Activated CD8-positive, alpha-beta T cell treated with anti-CD3 and anti-CD28 coated beads for 36 hours (primary cell): ENCODE data around the gene ATG13. TPM values are rescaled to one million over a fixed set of nuclear protein-coding genes. Genes with fewer than 3 reads are reported as not detected.
A peak's percentile ranks its signal among the peaks of the same experiment; 100 is the strongest.

Source experiments
- ATAC-seq: fragments of 200-7000 bp; cut with Tn5 transposase; one replicate; pipeline ENCODE4 v1.10.0; 2021; ENCODE audit warnings: mild to moderate bottlenecking, moderate library complexity
- CTCF ChIA-PET: fragments of 350-600 bp; sonication (Branson Sonifier 250); formaldehyde crosslinking; loops from one replicate; lab custom pipeline; 2021; ENCODE audit warnings: antibody characterized with exemption; lab: Charles Lee
- POLR2A ChIA-PET: fragments of 350-600 bp; sonication (Branson Sonifier 250); formaldehyde crosslinking; loops from one replicate; lab custom pipeline; 2021; ENCODE audit warnings: antibody characterized with exemption; lab: Charles Lee
- DNase-seq: peaks from one replicate; pipeline ENCODE4 v3.0.0-alpha.2; 2020
- H3K27ac Mint-ChIP-seq: one replicate; pipeline ENCODE4 v1.8.0; 2021; ENCODE audit warnings: mild to moderate bottlenecking, mixed read lengths
- H3K27me3 Mint-ChIP-seq: one replicate; pipeline ENCODE4 v1.8.0; 2021; ENCODE audit warnings: mixed read lengths
- H3K36me3 Mint-ChIP-seq: one replicate; pipeline ENCODE4 v1.8.0; 2021; ENCODE audit warnings: low read depth, mixed read lengths
- H3K4me1 Mint-ChIP-seq: one replicate; pipeline ENCODE4 v1.8.0; 2021; ENCODE audit warnings: low read depth, mixed read lengths
- H3K4me3 Mint-ChIP-seq: one replicate; pipeline ENCODE4 v1.8.0; 2021; ENCODE audit warnings: mild to moderate bottlenecking, moderate library complexity, mixed read lengths
- H3K9me3 Mint-ChIP-seq: one replicate; pipeline ENCODE4 v1.8.0; 2021; ENCODE audit warnings: mixed read lengths
- intact Hi-C: fragments of 100-400 bp; cut with micrococcal nuclease; formaldehyde crosslinking; loops from one replicate; pipeline ENCODE4 v1.10.0; 2022
- total RNA-seq, 2 experiments: library from RNA; stranded (reverse); gene quantifications; one replicate each; pipeline ENCODE4 v1.2.3, GENCODE V29; 2021
- TF ChIP-seq, protein P1 (sequence below): fragments of 200-600 bp; IDR thresholded peaks from one replicate; pipeline ENCODE4 v1.8.0; 2022; ENCODE audit warnings: antibody characterized with exemption, mild to moderate bottlenecking

ATG13 gene
- total RNA-seq, 2 experiments from 2014 or later, result 53.4 to 61.2 TPM

DNA sequence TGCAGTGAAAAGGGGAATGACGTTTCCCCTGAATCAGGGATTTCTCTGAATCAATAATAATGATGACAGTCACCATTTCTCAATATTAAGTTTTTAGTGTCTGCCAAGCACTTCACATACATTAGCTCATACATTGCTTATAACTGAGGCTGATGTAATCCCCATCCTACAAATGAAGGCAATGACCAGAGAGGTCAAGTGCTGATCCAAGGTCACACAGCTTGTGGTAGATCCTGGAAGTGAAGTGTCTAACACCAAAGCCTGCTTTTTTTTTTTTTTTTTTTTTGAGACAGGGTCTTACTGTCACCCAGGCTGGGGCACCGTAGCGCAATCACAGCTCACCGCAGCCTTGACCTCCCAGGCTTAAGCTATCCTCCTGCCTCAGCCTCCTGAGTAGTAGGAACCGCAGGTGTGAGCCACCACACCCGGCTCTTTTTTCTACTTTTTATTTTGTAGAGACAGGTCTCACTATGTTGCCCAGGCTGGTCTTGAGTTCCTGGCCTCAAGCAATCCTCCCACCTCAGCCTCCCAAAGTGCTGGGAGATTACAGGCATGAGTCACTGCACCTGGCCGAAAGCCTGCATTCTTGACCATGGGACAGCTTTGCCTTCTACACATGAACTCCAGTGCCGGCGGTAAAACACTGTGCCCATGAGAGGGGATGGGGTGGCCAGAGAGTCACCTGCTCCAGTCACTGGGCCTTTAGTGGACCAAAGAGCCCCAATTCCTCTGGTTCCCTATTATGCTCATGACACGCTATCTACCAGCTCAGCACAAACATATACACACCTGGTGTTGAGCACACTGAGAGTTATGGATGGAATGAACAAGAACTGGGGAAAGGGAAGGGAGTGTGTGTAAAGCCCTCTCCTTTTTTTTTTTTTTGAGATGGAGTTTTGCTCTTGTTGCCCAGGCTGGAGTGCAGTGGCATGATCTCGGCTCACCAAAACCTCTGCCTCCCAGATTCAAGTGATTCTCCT, 65.7 kb downstream of the ATG13 start:
- intact Hi-C loops, result no loop called here
- no peak for ATAC-seq
- CTCF ChIA-PET, result interaction anchor here (1.3 kb wide), 1 partner anchor 8 kb away, joined by 3 read pairs; no protein-coding TSS in a partner anchor
- TF ChIP-seq, protein P1, sequence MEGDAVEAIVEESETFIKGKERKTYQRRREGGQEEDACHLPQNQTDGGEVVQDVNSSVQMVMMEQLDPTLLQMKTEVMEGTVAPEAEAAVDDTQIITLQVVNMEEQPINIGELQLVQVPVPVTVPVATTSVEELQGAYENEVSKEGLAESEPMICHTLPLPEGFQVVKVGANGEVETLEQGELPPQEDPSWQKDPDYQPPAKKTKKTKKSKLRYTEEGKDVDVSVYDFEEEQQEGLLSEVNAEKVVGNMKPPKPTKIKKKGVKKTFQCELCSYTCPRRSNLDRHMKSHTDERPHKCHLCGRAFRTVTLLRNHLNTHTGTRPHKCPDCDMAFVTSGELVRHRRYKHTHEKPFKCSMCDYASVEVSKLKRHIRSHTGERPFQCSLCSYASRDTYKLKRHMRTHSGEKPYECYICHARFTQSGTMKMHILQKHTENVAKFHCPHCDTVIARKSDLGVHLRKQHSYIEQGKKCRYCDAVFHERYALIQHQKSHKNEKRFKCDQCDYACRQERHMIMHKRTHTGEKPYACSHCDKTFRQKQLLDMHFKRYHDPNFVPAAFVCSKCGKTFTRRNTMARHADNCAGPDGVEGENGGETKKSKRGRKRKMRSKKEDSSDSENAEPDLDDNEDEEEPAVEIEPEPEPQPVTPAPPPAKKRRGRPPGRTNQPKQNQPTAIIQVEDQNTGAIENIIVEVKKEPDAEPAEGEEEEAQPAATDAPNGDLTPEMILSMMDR, result no peak
- H3K4me1 Mint-ChIP-seq, result no peaks in the 10 kb centered on the region
- H3K9me3 Mint-ChIP-seq, result no peaks in the 10 kb centered on the region
- H3K36me3 Mint-ChIP-seq, result peaks cover 8% of the 10 kb centered on the region
- no peak overlapping the region for H3K4me3 Mint-ChIP-seq
- no peaks in the 10 kb centered on the region for H3K27me3 Mint-ChIP-seq
- no peak overlapping the region for H3K27ac Mint-ChIP-seq
- DNase-seq, result no peak
- POLR2A ChIA-PET, result interaction anchor here (1.5 to 2.2 kb wide), 2 partner anchors 8 to 18 kb away, joined by 3 to 9 read pairs; partner anchors contain the start of genes ARHGAP1 and ZNF408

DNA sequence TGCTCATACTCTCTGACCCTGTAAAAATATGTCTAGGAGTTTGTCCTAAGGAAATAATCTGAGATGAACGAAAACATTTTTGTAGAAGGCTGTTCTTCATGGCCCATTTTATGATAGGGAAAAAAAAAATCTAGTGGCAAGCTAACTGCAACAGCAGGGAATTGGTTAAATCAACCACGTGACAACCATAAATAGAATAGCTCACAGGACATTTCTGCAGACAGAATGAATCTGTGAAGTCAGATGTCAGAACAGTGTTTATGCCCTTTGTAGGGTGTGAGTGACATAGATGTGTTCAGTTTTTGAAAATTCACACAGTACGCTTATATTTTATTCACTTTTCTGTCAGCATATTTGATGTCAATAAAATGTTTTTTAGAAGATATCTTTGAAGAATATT, 67.0 kb downstream of the ATG13 start:
- intact Hi-C loops, result no loop called here
- no peak for ATAC-seq
- H3K27ac Mint-ChIP-seq, result no peak overlapping the region
- peaks cover 7% of the 10 kb centered on the region for H3K36me3 Mint-ChIP-seq
- TF ChIP-seq, protein P1, result no peak
- no peak overlapping the region for H3K4me3 Mint-ChIP-seq
- H3K4me1 Mint-ChIP-seq, result no peaks in the 10 kb centered on the region
- POLR2A ChIA-PET, result interaction anchor here (0.6 to 2.2 kb wide), 2 partner anchors 10 to 16 kb away, joined by 3 to 9 read pairs; partner anchors contain the start of genes ARHGAP1 and ZNF408
- no peaks in the 10 kb centered on the region for H3K27me3 Mint-ChIP-seq
- DNase-seq, result no peak
- CTCF ChIA-PET, result interaction anchor here (0.9 to 1.3 kb wide), 2 partner anchors 9 to 477 kb away, joined by 3 read pairs; no protein-coding TSS in a partner anchor
- no peaks in the 10 kb centered on the region for H3K9me3 Mint-ChIP-seq

DNA sequence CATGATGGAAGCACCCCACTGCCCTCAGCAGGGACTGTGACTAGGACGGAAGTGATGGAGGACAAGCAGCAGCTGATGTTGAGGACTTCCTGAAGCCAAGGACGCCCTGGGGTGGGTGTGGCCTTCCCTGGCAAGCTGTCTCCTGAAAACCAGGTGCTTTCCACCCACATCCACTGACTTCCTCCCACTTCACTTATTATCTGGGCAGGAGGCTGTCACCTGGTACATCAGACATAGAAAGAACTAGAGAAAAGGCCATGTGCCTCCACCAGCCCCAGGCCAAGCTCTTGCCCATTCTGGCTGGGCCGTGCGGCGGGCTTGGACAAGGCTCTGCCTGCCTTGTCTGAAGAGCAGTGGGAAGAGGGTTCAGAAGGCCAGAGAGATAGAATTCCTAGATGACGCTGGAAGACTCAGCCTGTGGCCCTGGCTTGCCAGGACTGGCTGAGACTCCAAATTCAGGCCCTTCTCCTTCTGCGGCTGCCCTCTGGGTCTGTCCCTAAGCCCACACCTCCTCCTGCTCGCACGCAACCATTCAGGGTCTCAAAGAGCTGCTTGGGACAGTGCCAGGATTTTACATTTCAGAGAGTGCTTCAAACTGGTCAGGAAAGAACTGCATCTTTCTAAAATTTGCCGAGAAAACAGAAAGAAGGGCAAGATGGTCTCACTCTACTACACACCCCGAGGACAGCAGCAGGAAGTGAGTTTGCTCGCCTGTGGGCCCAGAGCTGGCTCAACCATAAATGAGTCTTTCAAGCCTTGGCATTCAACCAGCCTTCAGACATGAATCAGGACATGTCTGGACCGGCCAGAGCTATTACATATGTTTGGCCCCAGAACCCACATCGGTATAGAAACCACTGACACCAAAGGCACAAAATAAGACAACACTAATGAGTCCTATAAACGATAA, 69.8 kb downstream of the ATG13 start:
- DNase-seq (no peak), ATAC-seq (no peak)
- Mint-ChIP-seq H3K36me3 (peaks cover 4% of the 10 kb centered on the region), H3K4me1 (no peaks in the 10 kb centered on the region), H3K27me3 (no peaks in the 10 kb centered on the region), H3K9me3 (no peaks in the 10 kb centered on the region), H3K4me3 (no peak overlapping the region), H3K27ac (peak overlapping the region; percentile 39)
- TF ChIP-seq, protein P1, result no peak
- ChIA-PET POLR2A (interaction anchor here (0.6 to 1.3 kb wide), 4 partner anchors 11 to 21 kb away, joined by 3 read pairs; partner anchors contain the start of gene ARHGAP1), CTCF (interaction anchor here (1.0 to 1.6 kb wide), 2 partner anchors 13 to 16 kb away, joined by 3 to 8 read pairs; no protein-coding TSS in a partner anchor)
- intact Hi-C loops, result no loop called here

DNA sequence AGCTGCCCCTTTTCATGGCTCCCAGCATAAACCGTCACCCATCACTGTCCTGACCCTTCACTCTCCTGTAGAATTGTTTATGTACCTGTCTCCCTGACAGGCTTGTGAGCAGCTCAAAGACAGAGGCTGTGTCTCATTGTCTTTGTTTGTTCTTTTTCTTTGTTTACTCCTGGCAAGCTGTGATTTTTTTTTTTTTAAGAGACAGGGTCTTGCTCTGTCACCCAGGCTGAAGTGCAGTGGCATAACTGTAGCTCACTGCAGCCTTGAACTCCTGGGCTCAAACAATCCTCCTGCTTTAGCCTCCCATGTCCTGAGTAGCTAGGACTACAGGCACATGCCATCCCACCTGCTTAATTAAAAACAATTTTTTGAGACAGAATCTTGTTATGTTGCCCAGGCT, 73.3 kb downstream of the ATG13 start:
- intact Hi-C loops, result no loop called here
- TF ChIP-seq, protein P1, result no peak
- peak overlapping the region; percentile 45 for H3K27ac Mint-ChIP-seq
- H3K27me3 Mint-ChIP-seq, result no peaks in the 10 kb centered on the region
- ChIA-PET POLR2A (interaction anchor here (1.4 to 1.7 kb wide), 2 partner anchors 16 kb away, joined by 3 to 5 read pairs; no protein-coding TSS in a partner anchor), CTCF (no interaction called here)
- peaks cover 7% of the 10 kb centered on the region for H3K36me3 Mint-ChIP-seq
- peaks cover 3% of the 10 kb centered on the region for H3K4me1 Mint-ChIP-seq
- no peak for ATAC-seq
- no peaks in the 10 kb centered on the region for H3K9me3 Mint-ChIP-seq
- H3K4me3 Mint-ChIP-seq, result no peak overlapping the region
- no peak for DNase-seq
